ENCODE measurements around the gene GLOD5.
"Not testable (repeated sequence)": the region's sequence is repeated elsewhere in the genome, so short reads cannot be mapped to it uniquely, and the experiment has no call there.

The GLOD5 gene

DNA sequence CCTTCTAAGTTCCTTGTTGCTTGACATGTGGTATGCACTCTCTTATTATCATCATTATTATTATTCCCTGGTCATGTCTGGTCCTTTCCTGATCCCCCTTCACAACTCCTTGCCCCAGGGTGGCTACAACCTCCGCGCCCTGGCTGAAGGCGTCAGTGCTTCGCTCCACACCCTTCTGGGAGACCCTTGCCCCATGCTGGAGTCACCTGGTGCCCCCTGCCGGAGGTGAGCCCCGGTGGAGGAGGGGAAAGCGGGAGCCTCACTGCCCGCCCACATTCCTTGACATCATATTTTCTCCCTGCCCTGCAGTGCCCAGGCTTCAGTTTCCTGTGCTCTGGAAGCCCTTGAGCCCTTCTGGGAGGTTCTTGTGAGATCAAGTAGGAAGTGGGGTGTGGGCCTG lies 53.7 kb downstream of the GLOD5 start:
- peaks cover 34% of the 10 kb centered on the region for H3K36me3 ChIP-seq
- H3K9me3 ChIP-seq = no peaks in the 10 kb centered on the region
- no peaks in the 10 kb centered on the region for H3K4me1 ChIP-seq (ENCODE audit: control insufficient read depth in 1 of 2, insufficient read depth in 1 of 2, low read depth in 1 of 2, low read length in 1 of 2)
- no peaks in the 10 kb centered on the region for H3K27me3 ChIP-seq
- H3K4me3 ChIP-seq (ENCODE audit: low read depth in 1 of 2, low read length in 1 of 2) = no peak overlapping the region
- TF ChIP-seq, protein P1, sequence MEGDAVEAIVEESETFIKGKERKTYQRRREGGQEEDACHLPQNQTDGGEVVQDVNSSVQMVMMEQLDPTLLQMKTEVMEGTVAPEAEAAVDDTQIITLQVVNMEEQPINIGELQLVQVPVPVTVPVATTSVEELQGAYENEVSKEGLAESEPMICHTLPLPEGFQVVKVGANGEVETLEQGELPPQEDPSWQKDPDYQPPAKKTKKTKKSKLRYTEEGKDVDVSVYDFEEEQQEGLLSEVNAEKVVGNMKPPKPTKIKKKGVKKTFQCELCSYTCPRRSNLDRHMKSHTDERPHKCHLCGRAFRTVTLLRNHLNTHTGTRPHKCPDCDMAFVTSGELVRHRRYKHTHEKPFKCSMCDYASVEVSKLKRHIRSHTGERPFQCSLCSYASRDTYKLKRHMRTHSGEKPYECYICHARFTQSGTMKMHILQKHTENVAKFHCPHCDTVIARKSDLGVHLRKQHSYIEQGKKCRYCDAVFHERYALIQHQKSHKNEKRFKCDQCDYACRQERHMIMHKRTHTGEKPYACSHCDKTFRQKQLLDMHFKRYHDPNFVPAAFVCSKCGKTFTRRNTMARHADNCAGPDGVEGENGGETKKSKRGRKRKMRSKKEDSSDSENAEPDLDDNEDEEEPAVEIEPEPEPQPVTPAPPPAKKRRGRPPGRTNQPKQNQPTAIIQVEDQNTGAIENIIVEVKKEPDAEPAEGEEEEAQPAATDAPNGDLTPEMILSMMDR (IDR thresholded peaks at IDR 0.05) = no peak
- no peak overlapping the region for H3K27ac ChIP-seq

DNA sequence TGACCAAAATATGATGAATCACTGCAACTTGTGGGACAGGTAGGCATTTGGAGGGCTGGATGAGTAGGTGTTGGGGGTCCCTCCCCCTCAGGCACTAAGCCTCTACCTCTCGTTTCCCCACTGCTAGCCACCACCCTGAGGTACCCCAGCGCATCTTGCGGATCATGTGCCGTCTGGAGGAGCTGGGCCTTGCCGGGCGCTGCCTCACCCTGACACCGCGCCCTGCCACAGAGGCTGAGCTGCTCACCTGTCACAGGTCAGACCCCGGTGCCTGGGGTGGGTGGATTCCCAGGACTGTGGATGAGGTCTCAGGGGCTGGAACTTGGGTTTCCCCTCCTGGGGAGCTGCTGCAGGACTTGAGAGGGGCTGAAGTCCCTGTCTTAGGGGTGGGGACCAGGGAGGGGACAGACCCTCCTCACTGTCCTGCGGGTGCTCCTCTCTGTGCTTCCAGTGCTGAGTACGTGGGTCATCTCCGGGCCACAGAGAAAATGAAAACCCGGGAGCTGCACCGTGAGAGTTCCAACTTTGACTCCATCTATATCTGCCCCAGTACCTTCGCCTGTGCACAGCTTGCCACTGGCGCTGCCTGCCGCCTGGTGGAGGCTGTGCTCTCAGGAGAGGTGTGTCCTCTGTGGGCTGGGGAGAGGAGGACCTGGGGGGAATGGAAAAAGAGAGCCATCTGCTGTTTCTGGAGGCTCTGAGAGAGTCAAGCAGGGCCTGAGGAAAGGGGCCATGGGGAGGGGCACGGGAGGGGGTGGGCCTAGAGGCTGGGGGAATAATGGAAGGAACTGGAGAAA lies 54.7 kb downstream of the GLOD5 start:
- H3K4me3 ChIP-seq (ENCODE audit: low read depth in 1 of 2, low read length in 1 of 2) = no peak overlapping the region
- H3K27me3 ChIP-seq = no peaks in the 10 kb centered on the region
- H3K9me3 ChIP-seq = no peaks in the 10 kb centered on the region
- peaks cover 36% of the 10 kb centered on the region for H3K36me3 ChIP-seq
- TF ChIP-seq, protein P1 (IDR thresholded peaks at IDR 0.05) = no peak
- no peaks in the 10 kb centered on the region for H3K4me1 ChIP-seq (ENCODE audit: control insufficient read depth in 1 of 2, insufficient read depth in 1 of 2, low read depth in 1 of 2, low read length in 1 of 2)
- H3K27ac ChIP-seq = no peak overlapping the region

DNA sequence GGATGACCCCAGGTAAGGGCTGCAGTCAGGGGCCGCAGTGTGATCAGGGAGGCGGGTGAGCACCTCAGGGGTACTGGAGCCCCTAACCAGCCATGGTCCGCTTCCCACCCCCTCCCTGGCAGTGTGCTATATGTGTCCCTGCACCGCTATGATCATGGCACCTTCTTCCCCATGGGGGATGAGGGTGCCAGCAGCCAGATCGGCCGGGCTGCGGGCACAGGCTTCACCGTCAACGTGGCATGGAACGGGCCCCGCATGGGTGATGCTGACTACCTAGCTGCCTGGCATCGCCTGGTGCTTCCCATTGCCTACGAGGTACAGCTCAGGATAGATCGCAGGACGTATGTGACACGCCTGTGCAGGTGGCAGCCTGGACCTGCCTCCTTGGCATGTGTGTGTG lies 56.6 kb downstream of the GLOD5 start:
- Histone ChIP-seq H3K4me1 (ENCODE audit: control insufficient read depth in 1 of 2, insufficient read depth in 1 of 2, low read depth in 1 of 2, low read length in 1 of 2) (no peaks in the 10 kb centered on the region), H3K36me3 (peaks cover 53% of the 10 kb centered on the region), H3K27ac (no peak overlapping the region), H3K9me3 (no peaks in the 10 kb centered on the region), H3K27me3 (no peaks in the 10 kb centered on the region), H3K4me3 (ENCODE audit: low read depth in 1 of 2, low read length in 1 of 2) (no peak overlapping the region)
- TF ChIP-seq, protein P1 (IDR thresholded peaks at IDR 0.05) = no peak

DNA sequence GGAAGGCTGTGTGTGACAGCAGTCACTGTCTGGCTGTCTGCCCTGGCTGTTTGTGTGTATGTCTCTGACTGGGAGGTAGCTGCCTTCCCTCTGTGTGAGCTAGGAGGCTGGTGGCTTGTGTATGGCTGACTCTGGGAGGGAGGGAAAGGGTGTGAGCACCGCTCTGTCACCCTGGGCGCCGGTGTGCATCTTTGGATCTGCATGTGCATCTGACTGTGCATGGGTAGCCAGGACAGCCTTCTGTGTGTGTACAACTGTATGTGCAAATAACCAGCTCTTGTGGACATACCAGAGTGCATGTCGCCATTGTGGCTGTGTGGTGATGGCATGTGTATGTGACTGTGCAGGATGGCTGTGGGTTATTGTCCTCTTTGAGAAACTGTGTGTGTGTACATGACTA lies 57.3 kb downstream of the GLOD5 start:
- Histone ChIP-seq H3K27ac (no peak overlapping the region), H3K36me3 (peaks cover 61% of the 10 kb centered on the region), H3K9me3 (no peaks in the 10 kb centered on the region), H3K4me1 (ENCODE audit: control insufficient read depth in 1 of 2, insufficient read depth in 1 of 2, low read depth in 1 of 2, low read length in 1 of 2) (no peaks in the 10 kb centered on the region), H3K27me3 (no peaks in the 10 kb centered on the region), H3K4me3 (ENCODE audit: low read depth in 1 of 2, low read length in 1 of 2) (no peak overlapping the region)
- TF ChIP-seq, protein P1 (IDR thresholded peaks at IDR 0.05) = no peak

DNA sequence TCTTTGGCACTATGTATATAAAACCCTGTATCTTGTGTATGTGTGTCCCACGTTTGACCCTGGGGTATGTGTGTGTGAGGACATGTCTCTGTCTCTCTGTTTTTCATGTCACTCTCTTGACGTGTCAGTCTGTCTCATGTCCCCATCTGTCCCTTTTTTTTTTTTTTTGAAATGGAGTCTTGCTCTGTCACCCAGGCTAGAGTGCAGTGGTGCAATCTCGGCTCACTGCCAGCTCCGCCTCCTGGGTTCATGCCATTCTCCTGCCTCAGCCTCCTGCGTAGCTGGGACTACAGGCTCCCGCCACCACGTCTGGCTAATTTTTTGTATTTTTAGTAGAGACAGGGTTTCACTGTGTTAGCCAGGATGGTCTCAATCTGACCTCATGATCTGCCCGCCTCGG lies 57.8 kb downstream of the GLOD5 start:
- not testable (repeated sequence) for H3K4me1 ChIP-seq (ENCODE audit: control insufficient read depth in 1 of 2, insufficient read depth in 1 of 2, low read depth in 1 of 2, low read length in 1 of 2); H3K4me3 ChIP-seq (ENCODE audit: low read depth in 1 of 2, low read length in 1 of 2); H3K9me3 ChIP-seq; H3K27ac ChIP-seq; H3K27me3 ChIP-seq
- H3K36me3 ChIP-seq = peaks cover 65% of the 10 kb centered on the region

DNA sequence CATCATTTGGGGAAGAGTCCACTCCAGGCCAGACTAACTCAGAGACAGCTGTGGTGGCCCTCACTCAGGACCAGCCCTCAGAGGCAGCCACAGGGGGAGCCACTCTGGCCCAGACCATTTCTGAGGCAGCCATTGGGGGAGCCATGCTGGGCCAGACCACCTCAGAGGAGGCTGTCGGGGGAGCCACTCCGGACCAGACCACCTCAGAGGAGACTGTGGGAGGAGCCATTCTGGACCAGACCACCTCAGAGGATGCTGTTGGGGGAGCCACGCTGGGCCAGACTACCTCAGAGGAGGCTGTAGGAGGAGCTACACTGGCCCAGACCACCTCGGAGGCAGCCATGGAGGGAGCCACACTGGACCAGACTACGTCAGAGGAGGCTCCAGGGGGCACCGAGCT lies 61.5 kb downstream of the GLOD5 start:
- no peak overlapping the region for H3K4me3 ChIP-seq (ENCODE audit: low read depth in 1 of 2, low read length in 1 of 2)
- peaks cover 30% of the 10 kb centered on the region for H3K27me3 ChIP-seq
- TF ChIP-seq, protein P1 (IDR thresholded peaks at IDR 0.05) = no peak
- H3K9me3 ChIP-seq = no peaks in the 10 kb centered on the region
- H3K36me3 ChIP-seq = peaks cover 50% of the 10 kb centered on the region
- H3K4me1 ChIP-seq (ENCODE audit: control insufficient read depth in 1 of 2, insufficient read depth in 1 of 2, low read depth in 1 of 2, low read length in 1 of 2) = no peaks in the 10 kb centered on the region
- H3K27ac ChIP-seq = no peak overlapping the region
